ENCODE data around the gene CYP21A2.
"Not testable (repeated sequence)": the region's sequence is repeated elsewhere in the genome, so short reads cannot be mapped to it uniquely, and the experiment has no call there.

DNA sequence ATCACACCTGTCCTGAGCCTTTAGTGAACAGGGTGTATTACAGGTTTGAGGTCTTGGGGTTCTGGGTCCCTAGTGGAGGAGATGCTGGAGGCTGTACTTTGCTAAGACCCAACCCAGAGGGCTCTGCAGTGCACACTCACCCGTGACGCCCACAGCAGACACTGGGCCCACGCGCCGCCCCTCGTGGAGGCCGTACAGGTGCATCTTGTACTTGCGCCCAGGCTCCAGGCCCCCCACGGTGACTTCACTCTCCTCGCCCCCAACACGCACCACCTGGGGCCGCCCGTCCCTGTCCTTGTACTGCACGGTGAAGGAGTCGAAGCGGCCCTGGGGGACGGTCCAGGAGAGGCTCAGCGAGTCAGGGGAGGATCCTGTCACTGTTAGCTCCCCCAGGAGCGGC is 29.3 kb downstream of the CYP21A2 start:
- TF ChIP-seq, protein P1, sequence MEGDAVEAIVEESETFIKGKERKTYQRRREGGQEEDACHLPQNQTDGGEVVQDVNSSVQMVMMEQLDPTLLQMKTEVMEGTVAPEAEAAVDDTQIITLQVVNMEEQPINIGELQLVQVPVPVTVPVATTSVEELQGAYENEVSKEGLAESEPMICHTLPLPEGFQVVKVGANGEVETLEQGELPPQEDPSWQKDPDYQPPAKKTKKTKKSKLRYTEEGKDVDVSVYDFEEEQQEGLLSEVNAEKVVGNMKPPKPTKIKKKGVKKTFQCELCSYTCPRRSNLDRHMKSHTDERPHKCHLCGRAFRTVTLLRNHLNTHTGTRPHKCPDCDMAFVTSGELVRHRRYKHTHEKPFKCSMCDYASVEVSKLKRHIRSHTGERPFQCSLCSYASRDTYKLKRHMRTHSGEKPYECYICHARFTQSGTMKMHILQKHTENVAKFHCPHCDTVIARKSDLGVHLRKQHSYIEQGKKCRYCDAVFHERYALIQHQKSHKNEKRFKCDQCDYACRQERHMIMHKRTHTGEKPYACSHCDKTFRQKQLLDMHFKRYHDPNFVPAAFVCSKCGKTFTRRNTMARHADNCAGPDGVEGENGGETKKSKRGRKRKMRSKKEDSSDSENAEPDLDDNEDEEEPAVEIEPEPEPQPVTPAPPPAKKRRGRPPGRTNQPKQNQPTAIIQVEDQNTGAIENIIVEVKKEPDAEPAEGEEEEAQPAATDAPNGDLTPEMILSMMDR (IDR thresholded peaks at IDR 0.05; ENCODE audit: low read depth, low read length), result not testable (repeated sequence)
- TF ChIP-seq EZH2phosphoT487 (IDR thresholded peaks at IDR 0.05; ENCODE audit: low read depth), result not testable (repeated sequence)

Measured in OCI-LY3 (cell line).